ENCODE measurements around the gene ZNF669. TPM values are rescaled to one million over a fixed set of nuclear protein-coding genes. Genes with fewer than 3 reads are reported as not detected.

Gene ZNF669
- total RNA-seq, 1 experiment from 2014 or later, result 7.2 TPM

GRCh38 chr1:247089616-247090375 lies 14.4 kb downstream of the ZNF669 start:
- BruUV-seq (replicated peaks), result no TSS peak
- H3K9ac ChIP-seq (ENCODE audit: low read length), result no peak overlapping the region
- no peaks in the 10 kb centered on the region for H4K20me1 ChIP-seq (ENCODE audit: insufficient read depth)
- intact Hi-C loops (cut with micrococcal nuclease), result no loop called here
- no peak for TF ChIP-seq JUND (IDR thresholded peaks at IDR 0.05)
- no peak for TF ChIP-seq CEBPB (IDR thresholded peaks at IDR 0.05; ENCODE audit: low read depth)
- no peak for TF ChIP-seq YY1 (IDR thresholded peaks at IDR 0.05; ENCODE audit: extremely low read depth, insufficient replicate concordance, low read depth, low read length)
- no peak for TF ChIP-seq SIN3A (IDR thresholded peaks at IDR 0.05; ENCODE audit: low read depth)
- no peak for TF ChIP-seq FOSL1 (IDR thresholded peaks at IDR 0.05; ENCODE audit: low read depth)
- TF ChIP-seq MAX (IDR thresholded peaks at IDR 0.05), result no peak
- no peak for TF ChIP-seq ZFX (IDR thresholded peaks at IDR 0.05)
- TF ChIP-seq CTCF (IDR thresholded peaks at IDR 0.05 in 2 of 3, conservative IDR thresholded peaks at IDR 0.05 in 1 of 3; ENCODE audit: borderline replicate concordance in 1 of 3, insufficient read depth in 1 of 3, low read depth in 2 of 3, low read length in 2 of 3), result no peak
- TF ChIP-seq POLR2A (IDR thresholded peaks at IDR 0.05; ENCODE audit: borderline replicate concordance, extremely low read depth, insufficient read depth, insufficient read length), result no peak
- no peak for TF ChIP-seq ATF3 (IDR thresholded peaks at IDR 0.05)
- TF ChIP-seq EGR1 (IDR thresholded peaks at IDR 0.05; ENCODE audit: low read depth), result no peak
- no peak for TF ChIP-seq RAD21 (IDR thresholded peaks at IDR 0.05; ENCODE audit: low read depth)
- TF ChIP-seq SRF (IDR thresholded peaks at IDR 0.05; ENCODE audit: low read depth), result no peak
- TF ChIP-seq REST (IDR thresholded peaks at IDR 0.05; ENCODE audit: low read depth), result no peak
- TF ChIP-seq ELF1 (IDR thresholded peaks at IDR 0.05; ENCODE audit: borderline replicate concordance, low read depth), result no peak
- ChIA-PET POLR2A (no interaction called here), RAD21 (ENCODE audit: low non-redundant PET in 1 of 2, low total read pairs in 2 of 2, uncharacterized antibody in 2 of 2, unreplicated experiment in 2 of 2) (no interaction called here), CTCF (no interaction called here)
- no peak overlapping the region for H3K4me2 ChIP-seq (ENCODE audit: low read length)
- H3K4me3 ChIP-seq (replicated peaks in 1 of 2; ENCODE audit: low read depth in 1 of 2, low read length in 2 of 2), result no peak overlapping the region
- no peaks in the 10 kb centered on the region for H3K79me2 ChIP-seq (ENCODE audit: insufficient read depth, low read length)
- H3K27ac ChIP-seq (ENCODE audit: low read depth, low read length), result no peak overlapping the region
- H3K4me1 ChIP-seq (ENCODE audit: control insufficient read depth in 1 of 2, insufficient read depth in 2 of 2, low read length in 2 of 2), result no peaks in the 10 kb centered on the region
- no peak overlapping the region for H2AFZ ChIP-seq (ENCODE audit: low read depth, low read length, poor library complexity, severe bottlenecking)
- H3K36me3 ChIP-seq (ENCODE audit: control insufficient read depth in 1 of 2, insufficient read depth in 2 of 2, low read length in 2 of 2), result no peaks in the 10 kb centered on the region
- no peaks in the 10 kb centered on the region for H3K9me2 ChIP-seq (ENCODE audit: insufficient read depth)
- no peaks in the 10 kb centered on the region for H3K9me3 ChIP-seq (ENCODE audit: control insufficient read depth in 1 of 2, insufficient read depth in 1 of 2, low read depth in 1 of 2, low read length in 2 of 2)
- DNase-seq (ENCODE audit: low read depth, low spot score), result no peak
- no peaks in the 10 kb centered on the region for H3K27me3 ChIP-seq (ENCODE audit: insufficient read depth, low read length)
- peak; percentile 43; the same call in 1 of the 2 replicates for ATAC-seq

Measured in HCT116 (cell line).